Heart right ventricle (tissue), 16 donors: ENCODE results near the gene LARGE1. TPM values are rescaled to one million over a fixed set of nuclear protein-coding genes. Genes with fewer than 3 reads are reported as not detected.
A peak's percentile ranks its signal among the peaks of the same experiment; 100 is the strongest.
"Not testable (repeated sequence)": the region's sequence is repeated elsewhere in the genome, so short reads cannot be mapped to it uniquely, and the experiment has no call there.

ENCODE experiments used
- ATAC-seq, 8 donors: fragments of 200-7000 bp; cut with Tn5 transposase; one replicate each; pipeline ENCODE4 v1.9.1; 2020; ENCODE audit warnings: mild to moderate bottlenecking in 8 of 8, moderate library complexity in 8 of 8, moderate number of reproducible peaks in 1 of 8
- DNase-seq, 2 donors: peaks; one replicate each; pipeline ENCODE4 v3.0.0-alpha.2; 2020
- H3K27ac ChIP-seq, 10 donors: fragments of 200-600 bp; sonication (generic) in 2 of 10; one replicate each; pipeline versions ENCODE4 v1.5.0 to v1.8.0; 2020 to 2022; ENCODE audit warnings: mild to moderate bottlenecking in 3 of 10
- H3K27me3 ChIP-seq, 7 donors: fragments of 200-600 bp; one replicate each; pipeline ENCODE4 v1.8.0; 2021 to 2022; ENCODE audit warnings: mild to moderate bottlenecking in 2 of 7
- H3K36me3 ChIP-seq, 9 donors: fragments of 200-600 bp; sonication (generic) in 1 of 9; one replicate each; pipeline versions ENCODE4 v1.5.0 to v1.8.0; 2020 to 2022; ENCODE audit warnings: mild to moderate bottlenecking in 2 of 9
- H3K4me1 ChIP-seq, 9 donors: fragments of 200-600 bp; sonication (generic) in 1 of 9; one replicate each; pipeline versions ENCODE4 v1.5.0 to v1.8.0; 2020 to 2022; ENCODE audit warnings: mild to moderate bottlenecking in 4 of 9
- H3K4me3 ChIP-seq, 10 donors: fragments of 200-600 bp; sonication (generic) in 2 of 10; one replicate each; pipeline versions ENCODE4 v1.5.0 to v1.8.0; 2020 to 2022; ENCODE audit warnings: mild to moderate bottlenecking in 7 of 10, moderate library complexity in 2 of 10
- H3K9me3 ChIP-seq, 11 donors: fragments of 200-600 bp in 10 of 11; sonication (generic) in 2 of 11; one replicate each; pipeline versions ENCODE4 v1.5.0 to v1.8.0; 2013 to 2022; ENCODE audit warnings: mild to moderate bottlenecking in 2 of 11, control low read depth in 1 of 11, moderate library complexity in 1 of 11
- WGBS, 2 donors: extraction: QIAGEN DNeasy Blood & Tissue Kit; methylation state at CpG; one replicate each; pipeline ENCODE4 v1.1.7; 2013; ENCODE audit warnings: inconsistent platforms in 1 of 2; 5-methylcytosine and 5-hydroxymethylcytosine counted together
- intact Hi-C, 10 donors: fragments of 100-400 bp; cut with DNase I; formaldehyde crosslinking; loops; one replicate each; pipeline versions ENCODE4 v1.11.1 to v1.14.2; 2022
- polyA plus RNA-seq, 2 donors: library from polyadenylated mRNA; stranded (reverse); fragments of 200-250 nt; gene quantifications; one replicate each; pipeline ENCODE4 v1.2.3, GENCODE V29; 2013
- total RNA-seq, 10 donors: library from RNA; stranded (reverse); fragmentation: NEBNext Ultra II Directional in 3 of 10; extraction: Animal tissue kit (Norgen Biotek cat#: 25700) in 3 of 10; gene quantifications; one replicate each; pipeline versions ENCODE4 v1.2.1 to v1.2.4, GENCODE V29; 2021 to 2023
- TF ChIP-seq, protein P1 (sequence below), 9 donors: fragments of 200-600 bp; sonication (generic) in 2 of 9; IDR thresholded peaks; one replicate each; pipeline versions ENCODE4 v1.5.0 to v1.8.0; 2021 to 2022; ENCODE audit warnings: antibody characterized with exemption in 9 of 9, mild to moderate bottlenecking in 5 of 9, moderate library complexity in 1 of 9
- donor health status: Arrhythmogenic right ventricular cardiomyopathy.
- donor health status: ischemic (EF 13 %, LVEDD 7.1; RV severe dilation, severe dysfunction).
- donor health status: healthy with polysubstance abuse.
- donor health status: DM: no; HTN: yes; CAD: no.
- donor health status: DM: no; HTN: no; CAD: no.
- donor health status: ischemic (EF 25% LVEDD 6.9; RV normal size, moderate dysfunction).
- donor health status: ischemic (EF 25% LVEDD 5.7; RV mildly dilated, moderate dysfunction).
- donor health status: healthy.
- donor health status: DM: yes; HTN: yes; CAD: no.
- donor health status: Ischemic cardiomyopathy.
- donor health status: ischemic (EF 35%, LVEDD 5.7; RV mildly dilated, moderate dysfunction).
- donor health status: nonischemic (EF 11% LVEDD 7.7; RV severe dilation, severe dysfunction).
- donor health status: DM: yes; HTN: yes; CAD: no.
- donor health status: PGD.
- donor health status: ischemic (EF 29% LVEDD 5.4; RV normal size, mild dysfunction).
- donor health status: nonischemic (EF 23%, LVEDD 6.1; RV moderate dilation, normal function).

The LARGE1 gene
- total and polyA plus RNA-seq, 12 donors = 33.7 to 184 (median 144) TPM

DNA sequence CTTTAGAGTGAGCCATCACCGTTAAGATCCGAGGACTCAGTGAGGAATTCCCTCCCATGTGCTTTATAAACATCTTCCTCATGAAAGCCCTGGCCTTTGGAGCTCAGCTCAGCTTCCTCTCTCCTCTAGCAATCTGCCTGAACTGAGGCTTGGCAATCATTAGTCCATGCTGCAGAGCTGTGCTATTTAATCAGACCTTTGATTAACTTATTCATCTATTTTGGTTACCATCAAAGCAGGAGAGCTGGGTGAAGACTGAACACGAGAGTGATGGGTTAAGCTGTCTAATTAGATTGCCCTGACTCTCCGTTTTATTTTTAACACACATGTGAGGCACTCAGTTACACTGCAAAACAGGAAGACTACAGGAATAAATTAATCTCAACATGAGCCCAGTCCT lies 351.3 kb downstream of the LARGE1 start:
- no peak for DNase-seq
- Histone ChIP-seq H3K27me3 (no peaks in the 10 kb centered on the region), H3K36me3 (no peaks in the 10 kb centered on the region), H3K4me1 (peaks cover 3 to 50% (median 26%) of the 10 kb centered on the region in 9 donors), H3K27ac (peak overlapping the region in 6 of 10 donors; percentile 0 to 68 (median 51)), H3K4me3 (no peak overlapping the region), H3K9me3 (no peaks in the 10 kb centered on the region)
- intact Hi-C loops = loop anchor here in 2 of 10 donors (5.0 kb wide), 2 partner anchors 42 to 47 kb away; no protein-coding TSS in a partner anchor
- ATAC-seq = peak in 6 of 8 donors; percentile 43 to 74 (median 50)
- TF ChIP-seq, protein P1, sequence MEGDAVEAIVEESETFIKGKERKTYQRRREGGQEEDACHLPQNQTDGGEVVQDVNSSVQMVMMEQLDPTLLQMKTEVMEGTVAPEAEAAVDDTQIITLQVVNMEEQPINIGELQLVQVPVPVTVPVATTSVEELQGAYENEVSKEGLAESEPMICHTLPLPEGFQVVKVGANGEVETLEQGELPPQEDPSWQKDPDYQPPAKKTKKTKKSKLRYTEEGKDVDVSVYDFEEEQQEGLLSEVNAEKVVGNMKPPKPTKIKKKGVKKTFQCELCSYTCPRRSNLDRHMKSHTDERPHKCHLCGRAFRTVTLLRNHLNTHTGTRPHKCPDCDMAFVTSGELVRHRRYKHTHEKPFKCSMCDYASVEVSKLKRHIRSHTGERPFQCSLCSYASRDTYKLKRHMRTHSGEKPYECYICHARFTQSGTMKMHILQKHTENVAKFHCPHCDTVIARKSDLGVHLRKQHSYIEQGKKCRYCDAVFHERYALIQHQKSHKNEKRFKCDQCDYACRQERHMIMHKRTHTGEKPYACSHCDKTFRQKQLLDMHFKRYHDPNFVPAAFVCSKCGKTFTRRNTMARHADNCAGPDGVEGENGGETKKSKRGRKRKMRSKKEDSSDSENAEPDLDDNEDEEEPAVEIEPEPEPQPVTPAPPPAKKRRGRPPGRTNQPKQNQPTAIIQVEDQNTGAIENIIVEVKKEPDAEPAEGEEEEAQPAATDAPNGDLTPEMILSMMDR (IDR thresholded peaks at IDR 0.05) = no peak
- 17 to 20% methylated on average over 4 of the region's 4 CpGs for WGBS, 2 donors

DNA sequence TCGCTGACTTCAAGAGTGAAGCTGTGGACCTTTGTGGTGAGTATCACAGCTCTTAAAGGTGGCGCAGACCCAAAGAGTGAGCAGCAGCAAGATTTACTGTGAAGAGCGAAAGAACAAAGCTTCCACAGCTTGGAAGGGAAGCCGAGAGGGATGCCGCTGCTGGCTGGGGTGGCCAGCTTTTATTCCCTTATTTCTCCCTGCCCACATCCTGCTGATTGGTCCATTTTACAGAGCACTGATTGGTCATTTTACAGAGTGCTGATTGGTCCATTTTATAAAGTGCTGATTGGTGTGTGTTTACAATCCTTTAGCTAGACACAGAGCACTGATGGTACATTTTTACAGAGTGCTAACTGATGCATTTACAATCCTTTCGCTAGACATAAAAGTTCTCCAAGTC lies 353.8 kb downstream of the LARGE1 start:
- not testable (repeated sequence) for H3K9me3 ChIP-seq, ATAC-seq, H3K4me3 ChIP-seq, H3K36me3 ChIP-seq, DNase-seq, H3K27me3 ChIP-seq
- Histone ChIP-seq H3K4me1 (peaks cover 3 to 75% (median 45%) of the 10 kb centered on the region in 9 donors), H3K27ac (peak overlapping the region in 1 of 10 donors; percentile 82)
- intact Hi-C loops = loop anchor here in 2 of 10 donors (5.0 kb wide), 2 partner anchors 39 to 44 kb away; no protein-coding TSS in a partner anchor
- 95% methylated on average over 6 of the region's 6 CpGs for WGBS, 2 donors

GRCh38 chr22:33565580-33565995 lies 354.7 kb downstream of the LARGE1 start:
- ATAC-seq = peak in 6 of 8 donors; percentile 30 to 94 (median 77)
- Histone ChIP-seq H3K36me3 (no peaks in the 10 kb centered on the region), H3K27ac (peak overlapping the region in 4 of 10 donors; percentile 26 to 82 (median 46)), H3K4me3 (no peak overlapping the region), H3K4me1 (peaks cover 3 to 76% (median 45%) of the 10 kb centered on the region in 9 donors), H3K27me3 (no peaks in the 10 kb centered on the region), H3K9me3 (no peaks in the 10 kb centered on the region)
- intact Hi-C loops = loop anchor here in 2 of 10 donors (5.0 kb wide), 2 partner anchors 38 to 43 kb away; no protein-coding TSS in a partner anchor
- TF ChIP-seq, protein P1 (IDR thresholded peaks at IDR 0.05) = no peak
- WGBS, 2 donors = 53 to 66% methylated on average over 7 of the region's 7 CpGs
- DNase-seq = peak in 1 of 2 donors; percentile 13

DNA sequence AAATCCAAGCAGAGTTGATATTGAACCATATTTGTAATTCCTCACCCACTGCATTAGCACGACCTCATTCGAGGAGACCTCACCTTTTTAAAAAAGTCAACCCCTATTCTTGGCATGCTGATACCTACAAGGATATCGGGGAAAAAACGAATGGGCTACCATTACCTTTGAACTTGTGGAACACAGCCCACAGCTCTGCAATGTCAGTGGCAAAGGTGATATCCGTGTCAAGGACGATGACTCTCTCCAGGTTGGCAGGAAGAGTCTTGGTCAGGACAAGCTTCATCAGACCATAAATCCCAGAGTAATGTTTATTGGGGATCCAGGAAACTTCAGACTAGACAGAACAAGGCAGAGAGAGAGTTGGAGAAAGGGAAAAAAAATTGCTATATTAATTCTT lies 355.6 kb downstream of the LARGE1 start:
- WGBS, 2 donors = 72 to 74% methylated on average over 6 of the region's 6 CpGs
- intact Hi-C loops = loop anchor here in 2 of 10 donors (5.0 kb wide), 2 partner anchors 37 to 42 kb away; no protein-coding TSS in a partner anchor
- TF ChIP-seq, protein P1 (IDR thresholded peaks at IDR 0.05) = no peak
- ATAC-seq (no peak), DNase-seq (no peak)
- Histone ChIP-seq H3K27me3 (no peaks in the 10 kb centered on the region), H3K27ac (peak overlapping the region in 4 of 10 donors; percentile 65 to 82 (median 69)), H3K36me3 (no peaks in the 10 kb centered on the region), H3K4me3 (no peak overlapping the region), H3K9me3 (no peaks in the 10 kb centered on the region), H3K4me1 (peaks cover 3 to 72% (median 42%) of the 10 kb centered on the region in 9 donors)
